HepG2 (cell line): ENCODE data around the gene RASGRP1.

Experiments
- FOXP1 ChIP-seq, 2 experiments: fragments of 450-650 bp in 1 of 2; IDR thresholded peaks; 2 replicates each; pipeline ENCODE4 v1.6.1; 2017 to 2018; ENCODE audit warnings: antibody characterized with exemption in 1 of 2
- SMAD1 ChIP-seq: sonication (generic); formaldehyde crosslinking; IDR thresholded peaks from 2 replicates; pipeline ENCODE4 v1.4.0; 2020; ENCODE audit warnings: missing genetic modification reagents, low read depth, mild to moderate bottlenecking, borderline replicate concordance
- TEAD3 ChIP-seq: optimal IDR thresholded peaks from 2 replicates; pipeline ENCODE3; 2016; ENCODE audit warnings: borderline replicate concordance

DNA sequence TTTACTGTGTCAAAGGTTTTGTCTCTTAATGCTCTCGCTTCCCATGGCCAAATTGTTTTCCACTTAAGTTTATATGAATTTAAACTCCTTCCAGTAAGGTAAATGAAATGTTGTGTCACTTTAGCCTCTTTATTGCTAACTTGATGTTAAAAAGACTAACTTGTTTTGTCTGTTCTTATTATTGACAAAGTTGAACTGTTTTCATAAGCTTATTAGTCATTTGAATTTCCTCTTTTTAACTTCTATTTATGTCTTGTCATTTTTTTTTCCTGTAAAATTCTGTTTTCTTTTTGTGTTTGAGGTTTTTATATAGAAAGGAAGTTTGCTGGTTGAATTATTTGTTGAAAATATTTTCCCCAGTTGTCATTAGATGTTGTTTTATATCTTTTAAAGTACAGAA is 84.9 kb downstream of the RASGRP1 start:
- no peak for TF ChIP-seq FOXP1 (IDR thresholded peaks at IDR 0.05)
- no peak for TF ChIP-seq FOXP1 (CRISPR knock-in tag; IDR thresholded peaks at IDR 0.05)
- no peak for TF ChIP-seq TEAD3 (CRISPR knock-in tag)
- no peak for TF ChIP-seq SMAD1 (CRISPR knock-in tag)
